Measurements from ENCODE around the gene CCDC63.

Gene CCDC63

GRCh38 chr12:110819646-110820045 is 27.1 kb upstream of the CCDC63 start:
- no peak for DNase-seq (ENCODE audit: low read depth, low spot score)
- no peak overlapping the region for H3K4me3 ChIP-seq (ENCODE audit: low read depth, low read length)
- in situ Hi-C loops (cut with HindIII; ENCODE audit: low sequenced_read_pairs): no loop called here
- TF ChIP-seq CTCF (IDR thresholded peaks at IDR 0.05; ENCODE audit: low read depth, low read length): no peak

GRCh38 chr12:110821917-110822316 is 24.9 kb upstream of the CCDC63 start:
- TF ChIP-seq CTCF (IDR thresholded peaks at IDR 0.05; ENCODE audit: low read depth, low read length): no peak
- DNase-seq (ENCODE audit: low read depth, low spot score): no peak
- no peak overlapping the region for H3K4me3 ChIP-seq (ENCODE audit: low read depth, low read length)
- in situ Hi-C loops (cut with HindIII; ENCODE audit: low sequenced_read_pairs): no loop called here

- no peak for DNase-seq (ENCODE audit: low read depth, low spot score)
- H3K4me3 ChIP-seq (ENCODE audit: low read depth, low read length): no peak overlapping the region
- TF ChIP-seq CTCF (IDR thresholded peaks at IDR 0.05; ENCODE audit: low read depth, low read length): no peak
- in situ Hi-C loops (cut with HindIII; ENCODE audit: low sequenced_read_pairs): no loop called here
These were observed 23.9 kb upstream of the CCDC63 start for GRCh38 chr12:110822821-110823415.

- no peak overlapping the region for H3K4me3 ChIP-seq (ENCODE audit: low read depth, low read length)
- in situ Hi-C loops (cut with HindIII; ENCODE audit: low sequenced_read_pairs): no loop called here
- DNase-seq (ENCODE audit: low read depth, low spot score): no peak
- TF ChIP-seq CTCF (IDR thresholded peaks at IDR 0.05; ENCODE audit: low read depth, low read length): no peak
These were observed 22.4 kb upstream of the CCDC63 start for GRCh38 chr12:110824342-110824741.

GRCh38 chr12:110825530-110825929 is 21.3 kb upstream of the CCDC63 start:
- in situ Hi-C loops (cut with HindIII; ENCODE audit: low sequenced_read_pairs): no loop called here
- no peak overlapping the region for H3K4me3 ChIP-seq (ENCODE audit: low read depth, low read length)
- no peak for TF ChIP-seq CTCF (IDR thresholded peaks at IDR 0.05; ENCODE audit: low read depth, low read length)
- DNase-seq (ENCODE audit: low read depth, low spot score): no peak

- H3K4me3 ChIP-seq (ENCODE audit: low read depth, low read length): no peak overlapping the region
- in situ Hi-C loops (cut with HindIII; ENCODE audit: low sequenced_read_pairs): no loop called here
- peak; percentile 72 for TF ChIP-seq CTCF (IDR thresholded peaks at IDR 0.05; ENCODE audit: low read depth, low read length)
- DNase-seq (ENCODE audit: low read depth, low spot score): peak; percentile 60
These were observed 20.1 kb upstream of the CCDC63 start for GRCh38 chr12:110826592-110827200.
